Stimulated activated CD8-positive, alpha-beta memory T cell treated with anti-CD3 and anti-CD28 coated beads, Interleukin-12 subunit alpha, Interleukin-12 subunit beta, amount 100 ng/mL, for 4 hours (primary cell): Measurements from ENCODE around the gene ZNF717.
"Not testable (repeated sequence)": the region's sequence is repeated elsewhere in the genome, so short reads cannot be mapped to it uniquely, and the experiment has no call there.

Source experiments
- DNase-seq: peaks from one replicate; pipeline ENCODE4 v3.0.0-alpha.2; 2020; ENCODE audit warnings: low read depth

ZNF717 gene

DNA sequence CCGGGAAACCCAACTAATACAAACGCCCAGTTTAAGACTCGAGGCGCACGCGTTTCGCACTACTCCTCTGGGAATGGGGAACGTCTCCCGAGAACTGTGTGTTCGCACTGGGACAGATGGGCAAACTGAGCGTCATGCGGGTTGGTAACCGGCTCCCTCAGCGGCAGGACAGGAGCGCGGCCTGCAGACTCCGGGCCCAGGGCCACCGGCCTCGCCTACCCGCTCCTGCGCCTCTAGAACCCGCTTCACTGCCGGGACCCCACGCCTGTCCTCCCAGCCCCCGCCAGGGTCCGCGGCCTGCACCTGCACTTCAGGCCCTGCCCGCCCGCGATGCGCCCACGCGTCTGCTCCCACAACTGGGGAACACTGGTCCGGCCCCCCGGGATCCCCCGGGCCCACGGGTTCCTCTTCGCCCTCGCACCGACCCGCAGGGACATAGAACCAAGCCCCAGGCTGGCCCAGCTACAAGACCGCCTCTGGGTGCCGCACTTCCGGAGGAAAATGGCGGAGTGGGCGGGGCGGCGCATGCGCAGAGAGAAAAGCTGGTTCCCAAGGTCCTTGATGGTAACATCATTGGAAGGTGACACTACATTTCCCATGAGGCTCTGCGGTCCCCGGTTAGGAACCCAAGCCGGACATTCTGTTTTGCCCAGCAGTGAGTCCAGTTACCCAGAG lies at the start of gene ZNF717:
TSS of gene ZNF717 (minus strand) at position 469 of the 675 bp plus-strand sequence. CDS start 2,187 bp downstream, outside the sequence.
- peak; percentile 84 for DNase-seq

DNA sequence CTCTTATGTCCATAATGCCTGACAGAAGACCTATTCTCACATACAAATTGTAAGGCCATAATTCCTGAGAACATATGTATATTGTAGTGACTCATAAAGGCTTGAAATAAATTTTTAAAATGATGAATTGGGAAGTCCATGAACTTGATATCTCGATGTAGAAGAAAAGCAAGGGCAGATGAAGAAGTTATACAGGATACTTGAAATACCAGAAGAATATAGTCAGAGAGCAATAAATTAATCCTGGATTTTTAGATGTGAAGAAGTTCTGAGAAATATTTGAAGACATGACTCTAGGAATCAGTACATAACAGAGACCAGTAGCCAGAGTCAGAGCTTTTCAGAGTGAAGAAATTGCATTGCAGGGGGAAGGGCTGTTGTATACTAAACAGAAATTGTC lies 45.7 kb upstream of the ZNF717 start:
- not testable (repeated sequence) for DNase-seq

DNA sequence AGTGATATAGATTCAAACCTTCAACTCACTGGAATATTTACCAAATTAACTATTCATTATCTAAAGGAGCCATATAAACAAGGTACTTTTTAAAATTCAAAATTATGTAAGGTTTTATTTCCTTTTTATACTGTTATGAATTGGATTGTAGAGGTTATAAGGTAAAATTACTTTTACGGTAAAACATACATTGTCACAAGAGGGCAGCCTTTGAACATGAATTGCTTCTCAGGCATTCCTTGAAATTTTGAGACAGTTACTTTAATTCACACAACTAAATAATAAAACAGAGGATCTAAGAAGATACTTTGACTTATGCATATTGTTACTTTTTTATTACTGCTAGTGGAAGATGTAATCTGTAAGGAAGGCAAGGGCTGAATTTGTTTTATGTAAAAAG lies 32.7 kb upstream of the ZNF717 start:
- not testable (repeated sequence) for DNase-seq

DNA sequence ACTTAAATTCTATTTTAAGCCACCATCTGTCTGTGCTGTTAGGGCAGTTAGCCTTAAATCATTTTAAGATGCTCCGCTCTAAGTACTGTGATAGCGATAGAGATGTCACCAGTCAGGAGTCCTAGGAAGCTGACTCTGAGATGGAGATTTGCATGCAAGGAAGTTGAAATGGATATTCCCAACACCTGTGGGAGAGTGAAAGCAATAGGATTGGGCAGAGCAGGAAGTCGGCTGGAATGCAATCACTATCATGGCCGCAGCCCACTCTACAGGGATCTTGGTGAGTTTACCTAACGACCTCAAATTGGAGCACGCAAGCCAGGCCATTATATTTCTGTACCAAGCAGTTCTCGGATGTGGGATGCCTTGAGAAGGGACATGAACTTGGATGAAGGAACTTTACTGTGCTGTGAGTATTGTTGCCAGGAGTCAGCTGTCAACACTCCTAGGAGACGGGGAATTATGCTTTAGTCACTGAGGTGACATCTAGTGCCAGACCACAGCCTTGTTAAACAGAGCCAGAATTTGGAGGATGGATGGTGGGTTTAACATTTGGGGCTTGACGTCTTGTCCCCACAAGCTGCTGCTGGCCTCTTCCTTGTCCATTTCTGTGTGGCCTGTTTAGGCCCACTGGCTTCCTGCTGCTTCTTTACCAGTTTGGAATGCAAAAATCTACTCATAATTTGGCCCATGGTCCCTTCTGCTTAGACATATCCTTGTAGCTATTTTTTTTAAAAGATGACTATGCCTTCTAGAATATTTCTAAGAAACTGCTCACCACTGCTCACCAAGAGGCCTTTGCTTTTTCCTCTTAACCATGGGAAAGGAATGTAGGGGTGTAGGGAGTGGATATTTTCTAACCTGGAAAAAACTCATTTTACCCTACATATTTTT lies 31.2 kb upstream of the ZNF717 start:
- DNase-seq: not testable (repeated sequence)

DNA sequence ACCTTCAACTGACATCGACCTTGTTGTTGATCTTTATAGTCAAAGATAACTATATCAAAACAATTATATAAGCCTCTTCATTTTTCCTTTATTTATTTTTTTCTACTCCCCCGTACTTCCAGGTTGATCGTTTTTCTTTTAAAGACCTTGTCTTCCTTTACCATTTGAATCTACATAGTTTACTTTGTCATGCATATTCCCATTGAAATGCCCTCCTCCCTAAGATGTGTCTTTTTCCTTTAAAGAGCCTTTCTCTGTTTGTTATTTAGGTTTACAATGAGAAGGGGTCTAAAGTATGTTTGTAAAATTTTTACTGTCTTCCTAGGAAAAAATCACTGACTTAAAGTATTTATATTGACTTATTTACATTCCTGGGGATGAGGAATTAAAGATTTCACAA lies 29.4 kb upstream of the ZNF717 start:
- DNase-seq: no peak

DNA sequence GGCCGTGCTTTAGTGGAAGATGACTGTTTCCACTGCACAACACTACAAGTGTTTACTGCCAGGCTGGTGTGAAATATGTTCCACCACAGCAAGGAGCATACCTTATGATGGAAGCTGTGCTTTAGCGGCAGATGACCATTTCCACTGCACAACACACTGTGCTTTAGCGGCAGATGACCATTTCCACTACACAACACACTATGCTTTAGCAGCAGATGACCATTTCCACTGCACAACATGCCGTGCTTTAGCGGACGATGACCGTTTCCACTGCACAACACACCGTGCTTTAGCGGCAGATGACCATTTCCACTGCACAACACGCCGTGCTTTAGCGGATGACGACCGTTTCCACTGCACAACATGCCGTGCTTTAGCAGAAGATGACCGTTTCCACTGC lies 2.8 kb downstream of the ZNF717 start:
- no peak for DNase-seq

DNA sequence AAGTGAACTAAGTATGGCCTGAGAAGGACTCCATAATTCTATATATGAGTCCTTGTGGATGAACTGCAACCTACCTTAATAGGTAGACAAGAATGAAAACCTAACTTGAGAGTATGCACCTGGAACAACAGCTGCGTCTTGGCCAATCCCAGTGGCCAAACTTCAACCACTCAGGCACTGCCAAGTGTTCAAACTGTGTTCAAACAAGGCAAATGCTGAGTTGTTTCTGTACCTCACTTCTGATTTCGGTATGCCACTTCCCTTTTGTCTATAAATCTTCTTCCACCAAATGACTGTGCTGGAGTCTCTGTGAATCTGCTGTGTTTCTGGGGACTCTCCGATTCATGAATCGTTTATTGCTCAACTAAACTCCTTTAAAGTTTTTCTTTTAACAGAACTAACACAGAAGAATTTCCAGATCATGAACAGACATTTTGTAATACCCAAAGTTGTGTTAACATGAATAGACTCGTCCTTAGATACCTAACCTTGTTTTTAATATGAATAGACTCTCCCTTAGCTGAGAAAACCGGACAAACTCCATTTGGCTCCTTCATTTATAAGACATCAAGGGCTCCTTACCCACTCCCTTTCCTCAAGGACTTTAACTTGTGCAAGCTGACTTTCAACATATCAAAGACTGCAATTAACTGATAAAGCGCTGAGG lies 4.1 kb downstream of the ZNF717 start:
- DNase-seq: no peak

DNA sequence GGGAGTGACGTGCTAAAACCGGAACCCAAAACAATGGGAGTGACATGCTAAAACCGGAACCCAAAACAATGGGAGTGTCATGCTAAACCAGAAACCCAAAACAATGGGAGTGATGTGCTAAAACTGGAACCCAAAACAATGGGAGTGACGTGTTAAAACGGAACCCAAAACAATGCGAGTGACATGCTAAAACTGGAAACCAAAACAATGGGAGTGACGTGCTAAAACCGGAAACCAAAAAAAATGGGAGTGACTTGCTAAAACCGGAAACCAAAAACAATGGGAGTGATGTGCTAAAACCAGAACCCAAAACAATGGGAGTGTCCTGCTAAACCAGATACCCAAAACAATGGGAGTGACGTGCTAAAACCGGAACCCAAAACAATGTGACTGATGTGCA lies 7.6 kb downstream of the ZNF717 start:
- DNase-seq: not testable (repeated sequence)

DNA sequence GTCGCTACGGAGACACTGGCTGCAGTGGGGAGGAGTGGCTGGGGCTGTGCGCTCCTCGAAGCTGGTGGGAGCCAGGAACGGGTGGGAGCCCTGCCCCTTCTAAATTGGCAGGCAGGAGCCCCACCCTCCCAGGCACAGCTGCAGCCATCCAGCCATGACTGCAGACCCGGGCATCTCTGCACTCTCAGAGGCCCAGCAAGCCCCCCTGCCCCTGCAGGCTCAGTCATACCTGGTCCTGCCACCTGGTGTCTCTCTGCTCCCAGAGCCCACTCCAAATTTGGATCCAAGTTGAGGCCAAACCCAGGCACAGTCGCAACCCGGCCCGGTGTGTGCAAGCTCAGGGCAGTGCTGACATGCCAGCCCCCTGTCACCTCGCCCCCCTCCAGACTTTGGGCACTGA lies 13.7 kb downstream of the ZNF717 start:
- DNase-seq: not testable (repeated sequence)

DNA sequence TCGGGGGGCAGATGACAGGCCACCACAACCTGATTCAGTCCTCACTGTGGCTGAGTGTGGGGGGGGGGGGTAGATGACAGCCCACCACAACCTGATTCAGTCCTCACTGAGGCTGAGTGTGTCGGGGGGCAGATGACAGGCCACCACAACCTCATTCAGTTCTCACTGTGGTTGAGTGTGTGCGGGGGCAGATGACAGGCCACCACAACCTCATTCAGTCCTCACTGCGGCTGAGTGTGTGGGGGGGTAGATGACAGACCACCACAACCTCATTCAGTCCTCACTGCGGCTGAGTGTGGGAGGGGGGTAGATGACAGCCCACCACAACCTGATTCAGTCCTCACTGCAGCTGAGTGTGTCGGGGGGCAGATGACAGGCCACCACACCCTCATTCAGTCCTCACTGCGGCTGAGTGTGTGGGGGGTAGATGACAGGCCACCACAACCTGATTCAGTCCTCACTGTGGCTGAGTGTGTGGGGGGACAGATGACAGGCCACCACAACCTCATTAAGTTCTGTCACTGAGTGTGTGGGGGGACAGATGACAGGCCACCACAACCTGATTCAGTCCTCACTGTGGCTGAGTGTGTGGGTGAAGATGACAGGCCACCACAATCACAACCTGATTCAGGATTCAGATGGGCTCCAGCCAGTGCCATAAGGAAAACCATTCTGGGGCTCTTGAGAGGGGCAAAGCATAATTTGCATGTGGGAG lies 16.9 kb downstream of the ZNF717 start:
- DNase-seq: no peak

DNA sequence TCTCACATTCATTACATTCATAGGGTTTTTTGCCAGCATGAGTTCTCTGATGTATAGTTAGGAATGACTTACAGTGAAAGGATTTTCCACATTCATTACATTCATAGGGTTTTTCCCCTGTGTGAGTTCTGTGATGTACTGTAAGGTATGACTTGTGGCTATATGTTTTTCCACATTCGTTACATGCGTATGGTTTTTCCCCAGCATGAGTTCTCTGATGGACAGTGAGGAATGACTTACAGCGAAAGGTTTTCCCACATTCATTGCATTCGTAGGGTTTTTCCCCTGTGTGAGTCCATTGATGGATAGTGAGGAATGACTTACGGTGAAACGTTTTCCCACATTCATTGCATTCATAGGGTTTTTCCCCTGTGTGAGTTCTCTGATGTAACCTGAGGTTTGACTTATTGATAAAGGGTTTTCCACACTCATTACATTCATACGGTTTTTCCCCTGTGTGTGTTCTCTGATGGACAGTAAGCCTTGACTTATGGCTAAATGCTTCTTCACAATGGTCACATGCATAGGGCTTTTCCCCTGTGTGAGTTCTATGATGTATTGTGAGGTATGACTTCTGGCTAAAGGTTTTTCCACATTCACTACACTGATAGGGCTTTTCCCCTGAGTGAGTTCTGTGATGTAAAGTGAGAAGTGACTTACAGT lies 47.4 kb downstream of the ZNF717 start:
- no peak for DNase-seq

DNA sequence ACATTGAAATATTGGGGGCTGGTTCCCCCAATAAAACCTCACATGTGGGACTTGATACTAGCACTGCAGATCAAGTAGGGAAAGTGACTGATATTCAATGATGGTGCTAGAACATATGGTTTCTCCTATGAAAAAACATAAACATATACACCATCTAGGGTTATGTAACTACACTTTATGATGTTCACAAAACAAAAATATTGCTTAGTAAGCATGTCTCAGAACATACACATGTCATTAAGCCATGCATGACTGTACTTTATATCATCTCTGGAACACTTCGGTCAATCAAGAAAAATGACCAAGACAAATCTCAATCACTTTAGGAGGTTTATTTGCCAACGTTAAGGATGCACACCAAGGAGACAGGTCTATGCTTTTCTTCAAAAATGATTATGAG lies 57.4 kb downstream of the ZNF717 start:
- DNase-seq: no peak

DNA sequence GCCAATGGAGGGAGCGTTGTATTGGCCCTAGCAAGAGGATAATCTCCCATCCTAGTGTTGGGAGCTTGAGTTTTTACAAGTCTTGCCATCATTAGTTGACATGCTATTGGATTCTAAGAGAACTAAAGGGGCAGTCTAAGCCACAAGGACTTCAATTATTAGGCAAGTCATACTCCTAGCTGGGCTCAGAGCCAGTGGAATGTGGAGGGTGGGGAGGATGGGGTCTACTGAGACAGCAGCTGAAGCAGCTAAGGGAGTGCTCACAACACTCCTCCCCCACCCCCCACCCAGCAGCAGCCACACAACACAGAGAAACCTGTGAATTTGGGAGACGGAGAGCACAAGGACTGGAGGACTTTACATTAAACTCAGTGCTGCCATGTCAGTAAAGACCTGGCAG lies 93.3 kb downstream of the ZNF717 start:
- DNase-seq: no peak

DNA sequence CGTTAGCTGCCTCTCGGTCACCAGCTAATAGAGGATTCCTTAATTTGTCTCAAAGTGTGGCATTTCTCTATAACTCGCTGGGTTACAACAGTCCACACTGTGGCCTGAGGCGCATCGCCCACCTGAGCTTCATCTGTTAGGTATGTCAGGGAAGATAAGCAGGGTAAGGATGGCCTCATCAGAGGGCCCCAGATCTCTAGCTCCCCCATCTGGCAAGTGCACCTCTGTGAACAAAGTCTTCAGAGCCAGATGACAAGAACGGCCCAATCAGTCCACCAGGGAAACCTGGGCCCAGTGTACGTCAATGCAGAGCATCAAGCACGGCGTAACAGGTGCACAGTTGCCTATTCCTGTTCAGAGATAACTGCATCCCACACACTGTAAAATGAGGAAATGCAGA lies 98.0 kb downstream of the ZNF717 start:
- DNase-seq: no peak
